ENCODE results near the gene STARD3.

GRCh38 chr17:39599004-39599664 lies 37.8 kb upstream of the STARD3 start:
- TF ChIP-seq, protein P1, sequence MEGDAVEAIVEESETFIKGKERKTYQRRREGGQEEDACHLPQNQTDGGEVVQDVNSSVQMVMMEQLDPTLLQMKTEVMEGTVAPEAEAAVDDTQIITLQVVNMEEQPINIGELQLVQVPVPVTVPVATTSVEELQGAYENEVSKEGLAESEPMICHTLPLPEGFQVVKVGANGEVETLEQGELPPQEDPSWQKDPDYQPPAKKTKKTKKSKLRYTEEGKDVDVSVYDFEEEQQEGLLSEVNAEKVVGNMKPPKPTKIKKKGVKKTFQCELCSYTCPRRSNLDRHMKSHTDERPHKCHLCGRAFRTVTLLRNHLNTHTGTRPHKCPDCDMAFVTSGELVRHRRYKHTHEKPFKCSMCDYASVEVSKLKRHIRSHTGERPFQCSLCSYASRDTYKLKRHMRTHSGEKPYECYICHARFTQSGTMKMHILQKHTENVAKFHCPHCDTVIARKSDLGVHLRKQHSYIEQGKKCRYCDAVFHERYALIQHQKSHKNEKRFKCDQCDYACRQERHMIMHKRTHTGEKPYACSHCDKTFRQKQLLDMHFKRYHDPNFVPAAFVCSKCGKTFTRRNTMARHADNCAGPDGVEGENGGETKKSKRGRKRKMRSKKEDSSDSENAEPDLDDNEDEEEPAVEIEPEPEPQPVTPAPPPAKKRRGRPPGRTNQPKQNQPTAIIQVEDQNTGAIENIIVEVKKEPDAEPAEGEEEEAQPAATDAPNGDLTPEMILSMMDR (conservative IDR thresholded peaks at IDR 0.05), result no peak
- 0 out of 2 replicates have a peak, but pooled peaks have one; percentile 1 for TF ChIP-seq EZH2 (IDR thresholded peaks at IDR 0.05; ENCODE audit: low read depth)

All from PC-9 (cell line).